ENCODE results near the gene CNIH2. TPM values are rescaled to one million over a fixed set of nuclear protein-coding genes. Genes with fewer than 3 reads are reported as not detected.
"Not testable (repeated sequence)": the region's sequence is repeated elsewhere in the genome, so short reads cannot be mapped to it uniquely, and the experiment has no call there.

Gene CNIH2
- total RNA-seq, 1 donor from 2014 or later: 33.1 TPM

- DNase-seq: no peak
Measured at GRCh38 chr11:66291706-66292542, 13.9 kb downstream of the CNIH2 start, which contains the start of gene TMEM151A. Gene TMEM151A (plus strand): TSS chr11:66291894. CDS start chr11:66292014, 120 bp downstream.

GRCh38 chr11:66292543-66293332 lies 14.8 kb downstream of the CNIH2 start:
- no peak for DNase-seq

- no peak for DNase-seq
Measured at GRCh38 chr11:66293352-66293751, 15.4 kb downstream of the CNIH2 start.

GRCh38 chr11:66293777-66294625 lies 16.0 kb downstream of the CNIH2 start:
- no peak for DNase-seq

- no peak for DNase-seq
Measured at GRCh38 chr11:66294626-66295620, 16.9 kb downstream of the CNIH2 start.

- no peak for DNase-seq
Measured at GRCh38 chr11:66297610-66298009, 19.6 kb downstream of the CNIH2 start.

- no peak for DNase-seq
Measured at GRCh38 chr11:66299186-66299585, 21.2 kb downstream of the CNIH2 start.

GRCh38 chr11:66302656-66303055 lies 24.7 kb downstream of the CNIH2 start:
- no peak for DNase-seq

- no peak for DNase-seq
Measured at GRCh38 chr11:66309475-66309874, 31.5 kb downstream of the CNIH2 start.

GRCh38 chr11:66310324-66310723 lies 32.3 kb downstream of the CNIH2 start:
- DNase-seq: no peak

GRCh38 chr11:66310803-66311440 lies 32.9 kb downstream of the CNIH2 start:
- not testable (repeated sequence) for DNase-seq

GRCh38 chr11:66311470-66311964 lies 33.5 kb downstream of the CNIH2 start:
- no peak for DNase-seq

GRCh38 chr11:66311965-66312548 lies 34.1 kb downstream of the CNIH2 start:
- DNase-seq: peak; percentile 86

- DNase-seq: peak; percentile 94
Measured at GRCh38 chr11:66312549-66313320, 34.8 kb downstream of the CNIH2 start.

- DNase-seq: no peak
Measured at GRCh38 chr11:66313321-66314185, 35.6 kb downstream of the CNIH2 start.

- DNase-seq: no peak
Measured at GRCh38 chr11:66314186-66314501, 36.2 kb downstream of the CNIH2 start.

- no peak for DNase-seq
Measured at GRCh38 chr11:66314561-66315497, 36.9 kb downstream of the CNIH2 start.

All from occipital lobe (tissue), 2 donors.